ENCODE results near the gene CYSRT1.

GRCh38 chr9:137220317-137221094 lies 4.5 kb upstream of the CYSRT1 start:
- TF ChIP-seq BHLHE40 (IDR thresholded peaks at IDR 0.05; ENCODE audit: borderline replicate concordance) (no peak), FOXM1 (IDR thresholded peaks at IDR 0.05; ENCODE audit: borderline replicate concordance) (no peak), FOXA1 (IDR thresholded peaks at IDR 0.05) (no peak), NFRKB (IDR thresholded peaks at IDR 0.05) (no peak)

Measured in HEK293T (cell line).